Activated CD4-positive, alpha-beta T cell treated with anti-CD3 and anti-CD28 coated beads, Interleukin-10, Interleukin-2, amounts not matched to agents 100 ng/mL and 50 ng/mL, durations not matched to agents 16 hours and 8 hours (primary cell): ENCODE results near the gene SORL1.
"Not testable (repeated sequence)": the region's sequence is repeated elsewhere in the genome, so short reads cannot be mapped to it uniquely, and the experiment has no call there.

Source experiments
- DNase-seq: peaks from one replicate; pipeline ENCODE4 v3.0.0-alpha.2; 2020

The SORL1 gene

DNA sequence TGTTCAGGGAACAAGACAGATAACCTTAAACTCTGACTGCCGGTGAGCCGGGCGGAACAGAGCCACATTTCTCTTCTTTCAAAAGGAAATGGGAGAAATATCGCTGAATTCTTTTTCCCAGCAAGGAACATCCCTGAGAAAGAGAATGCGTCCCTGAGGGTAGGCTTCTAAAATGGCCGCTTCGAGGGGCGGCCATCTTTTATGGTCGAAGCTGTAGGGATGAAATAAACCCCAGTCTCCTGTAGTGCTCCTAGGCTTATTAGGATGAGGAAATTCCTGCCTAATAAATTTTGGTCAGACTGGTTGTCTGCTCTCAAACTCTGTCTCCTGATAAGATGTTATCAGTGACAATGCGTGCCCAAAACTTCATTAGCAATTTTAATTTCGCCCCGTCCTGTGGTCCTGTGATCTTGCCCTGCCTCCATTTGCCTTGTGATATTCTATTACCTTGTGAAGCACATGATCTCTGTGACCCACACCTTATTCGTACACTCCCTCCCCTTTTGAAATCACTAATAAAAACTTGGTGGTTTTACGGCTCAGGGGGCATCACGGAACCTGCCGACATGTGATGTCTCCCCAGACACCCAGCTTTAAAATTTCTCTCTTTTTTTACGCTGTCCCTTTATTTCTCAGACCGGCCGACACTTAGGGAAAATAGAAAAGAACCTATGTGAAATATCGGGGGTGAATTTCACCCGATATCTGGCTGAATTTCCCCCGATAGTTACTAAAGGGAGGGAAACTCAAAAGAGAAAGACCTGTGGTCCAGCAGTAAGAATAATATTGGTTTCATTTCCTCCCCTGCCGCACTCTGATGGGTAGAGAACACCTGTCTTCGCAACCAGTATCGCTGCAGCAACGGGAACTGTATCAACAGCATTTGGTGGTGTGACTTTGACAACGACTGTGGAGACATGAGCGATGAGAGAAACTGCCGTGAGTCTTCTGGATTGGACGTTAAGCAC lies 117.5 kb downstream of the SORL1 start:
- not testable (repeated sequence) for DNase-seq

DNA sequence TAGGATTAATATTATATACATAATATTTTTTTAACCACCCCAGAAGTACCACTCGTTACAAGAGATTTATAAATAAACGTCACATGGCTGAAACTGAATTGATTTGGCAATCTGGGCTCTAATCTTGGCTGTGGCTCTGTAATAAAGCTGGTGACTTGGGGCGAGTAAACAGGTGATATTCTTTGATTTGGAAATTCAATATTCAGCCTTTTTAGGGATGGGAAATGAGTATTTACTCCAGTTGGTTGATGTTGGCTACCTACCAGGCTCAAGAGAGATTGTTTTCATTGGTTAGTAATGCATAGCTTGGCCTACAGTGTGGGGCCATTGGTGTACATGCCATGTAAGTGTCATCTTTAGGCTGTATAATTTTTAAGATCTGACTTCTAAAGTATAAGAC lies 118.3 kb downstream of the SORL1 start:
- DNase-seq, result no peak

DNA sequence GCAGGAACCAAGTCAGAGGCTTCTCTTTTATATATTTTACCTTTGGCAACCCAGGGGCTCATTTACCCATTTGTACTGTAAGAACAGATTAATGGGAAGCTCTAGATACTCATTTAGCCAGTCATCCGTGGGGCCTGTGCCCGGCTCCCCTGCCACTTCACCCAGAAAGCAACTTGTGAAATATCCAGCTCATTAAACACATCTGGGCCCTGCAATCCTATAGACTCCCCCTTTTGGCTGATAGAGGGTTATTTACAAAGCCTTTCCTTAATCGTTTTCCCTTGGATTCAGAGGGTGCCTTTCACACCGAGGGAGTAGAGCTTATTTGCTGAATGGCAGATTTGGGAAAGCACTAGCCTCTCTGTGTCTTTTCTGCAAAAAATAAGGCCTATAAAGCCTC lies 119.4 kb downstream of the SORL1 start:
- DNase-seq, result no peak

DNA sequence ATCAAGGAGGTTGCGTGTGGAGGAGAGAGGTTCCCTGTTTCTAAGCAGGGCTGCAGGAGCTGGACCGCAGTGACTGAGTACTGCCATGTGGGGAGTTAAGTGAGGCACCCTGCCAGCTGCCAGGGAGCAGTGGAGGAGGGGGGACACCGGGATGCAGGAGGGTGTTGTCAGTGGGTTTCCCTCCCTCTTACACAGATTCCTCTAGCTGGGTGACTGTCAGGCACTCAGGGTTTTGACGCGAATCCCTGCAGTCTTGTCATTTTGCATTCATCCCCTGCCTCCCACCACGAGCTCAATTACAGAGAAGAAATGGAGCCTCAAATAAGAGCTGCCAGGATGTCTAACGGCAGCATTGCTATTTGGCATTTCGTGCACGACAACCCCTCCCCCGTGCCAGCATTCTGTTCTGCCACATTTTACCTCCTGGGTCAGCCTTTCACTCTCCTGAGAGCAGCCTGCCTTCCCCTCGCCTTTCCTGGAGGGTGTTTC lies 120.5 kb downstream of the SORL1 start:
- DNase-seq, result no peak

DNA sequence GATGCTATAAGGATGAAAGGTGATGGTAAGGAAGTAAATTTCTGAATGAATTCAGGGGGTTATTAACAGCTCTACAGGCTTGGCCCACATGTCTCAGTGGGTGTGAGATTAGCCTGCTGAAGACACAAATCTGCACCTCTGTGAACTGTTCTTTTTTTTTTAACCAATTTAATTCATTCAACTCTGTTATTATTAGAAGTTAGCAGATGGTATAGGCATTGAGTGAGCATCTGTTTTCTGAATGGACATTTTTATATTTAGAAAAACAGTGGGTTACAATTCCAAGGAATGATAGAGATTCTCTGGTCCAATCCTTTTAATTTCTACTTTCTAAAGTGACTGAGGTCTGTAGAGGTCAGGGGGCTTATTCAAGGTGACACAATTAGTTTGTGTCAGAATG lies 122.7 kb downstream of the SORL1 start:
- no peak for DNase-seq

DNA sequence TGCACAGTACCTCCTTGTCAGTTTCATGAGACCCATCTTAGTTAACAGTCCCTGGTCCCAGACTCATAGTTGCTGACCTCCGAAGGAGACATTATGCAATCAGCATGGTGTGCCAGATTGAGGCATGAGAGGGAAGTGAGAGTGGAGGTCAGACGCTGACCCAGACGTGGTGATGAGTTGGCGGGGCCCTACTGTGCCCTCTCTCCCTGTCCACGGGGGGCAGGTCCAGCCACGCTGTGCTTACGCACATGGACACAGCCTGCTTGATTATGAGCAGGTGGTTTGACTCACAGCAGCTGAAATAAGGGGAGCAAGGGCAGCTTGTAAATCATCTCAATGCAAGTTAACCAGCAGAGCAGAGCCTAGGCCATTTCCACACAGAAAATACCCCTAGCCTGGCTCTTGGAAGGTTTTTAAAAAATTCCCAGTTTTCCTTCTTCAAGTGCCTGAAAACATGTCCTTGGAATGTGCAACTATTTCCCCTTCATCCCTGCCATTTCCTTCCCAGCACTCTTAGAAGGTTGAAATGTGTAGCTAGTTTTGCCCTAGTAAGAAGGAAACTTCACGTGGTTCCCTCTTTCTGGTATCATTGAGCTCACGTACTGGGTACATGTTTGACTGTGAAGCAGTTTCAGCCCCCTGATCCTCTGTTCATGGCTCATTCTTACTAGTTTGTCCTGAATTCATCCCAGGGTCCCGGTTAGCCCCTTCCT lies 123.3 kb downstream of the SORL1 start:
- peak; percentile 30 for DNase-seq

DNA sequence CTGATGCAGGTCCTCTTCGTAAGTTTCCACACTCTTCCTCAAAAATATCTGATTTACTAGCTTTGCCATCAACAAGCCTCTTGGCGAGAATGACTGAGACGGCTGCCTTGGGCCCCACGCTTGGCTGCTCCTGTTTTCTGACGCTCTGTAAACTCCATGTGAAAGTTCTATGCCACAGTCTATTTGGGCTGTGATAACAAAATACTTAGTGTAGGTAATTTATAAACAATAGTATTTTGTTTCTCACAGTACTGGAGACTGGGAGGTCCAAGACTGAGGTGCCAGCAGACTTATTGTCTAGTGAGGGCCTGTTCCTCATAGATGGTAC lies 123.8 kb downstream of the SORL1 start:
- no peak for DNase-seq

DNA sequence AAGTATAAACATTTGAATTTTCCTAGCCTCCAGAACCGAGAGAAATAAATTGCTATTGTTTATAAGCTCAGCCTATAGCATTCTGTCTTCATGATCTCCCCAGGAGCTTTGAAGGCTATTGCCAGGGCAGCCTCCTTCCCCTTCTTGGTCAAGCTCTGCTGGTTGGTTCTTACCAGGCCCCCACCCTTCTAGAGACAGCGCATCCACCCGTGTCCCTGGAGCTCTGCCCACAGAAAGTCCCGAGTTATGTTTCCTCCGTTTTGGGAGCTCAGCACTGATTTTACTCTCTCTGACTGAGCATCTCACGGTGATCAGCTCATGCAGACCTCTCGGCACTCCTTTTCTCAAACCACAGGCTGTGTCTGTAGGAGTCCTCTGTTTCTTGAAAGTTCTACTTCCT lies 124.4 kb downstream of the SORL1 start:
- DNase-seq, result no peak

DNA sequence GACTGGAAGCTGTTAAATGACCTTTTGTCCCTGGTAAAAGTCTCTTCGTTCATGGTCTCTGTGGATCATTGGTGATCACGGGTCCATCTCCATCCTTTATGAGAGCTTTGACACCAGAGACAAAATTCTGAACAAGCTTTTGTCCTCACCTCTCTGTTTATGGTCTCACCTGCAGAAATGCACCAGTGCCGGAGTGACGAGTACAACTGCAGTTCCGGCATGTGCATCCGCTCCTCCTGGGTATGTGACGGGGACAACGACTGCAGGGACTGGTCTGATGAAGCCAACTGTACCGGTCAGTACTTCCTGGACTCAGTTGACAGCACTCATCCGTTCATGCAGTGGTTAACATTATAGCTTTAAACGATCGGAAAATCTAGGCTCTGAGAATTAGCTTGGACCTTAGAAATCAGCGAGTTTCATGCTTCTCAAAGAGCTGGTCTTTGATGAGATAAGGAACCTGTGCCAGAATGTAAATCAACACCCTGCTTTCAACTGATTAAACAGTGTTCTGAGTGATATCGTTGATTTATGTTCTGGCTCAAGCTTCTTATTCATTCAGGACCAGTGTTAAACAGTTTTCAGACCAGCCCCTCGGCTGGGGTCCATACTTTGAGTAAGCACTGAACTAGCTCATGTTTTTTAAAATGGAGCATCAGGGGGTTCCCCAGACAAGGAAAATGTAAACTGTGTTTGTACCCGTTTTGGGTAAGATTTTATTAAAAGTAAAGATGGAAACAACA lies 125.2 kb downstream of the SORL1 start:
- no peak for DNase-seq

DNA sequence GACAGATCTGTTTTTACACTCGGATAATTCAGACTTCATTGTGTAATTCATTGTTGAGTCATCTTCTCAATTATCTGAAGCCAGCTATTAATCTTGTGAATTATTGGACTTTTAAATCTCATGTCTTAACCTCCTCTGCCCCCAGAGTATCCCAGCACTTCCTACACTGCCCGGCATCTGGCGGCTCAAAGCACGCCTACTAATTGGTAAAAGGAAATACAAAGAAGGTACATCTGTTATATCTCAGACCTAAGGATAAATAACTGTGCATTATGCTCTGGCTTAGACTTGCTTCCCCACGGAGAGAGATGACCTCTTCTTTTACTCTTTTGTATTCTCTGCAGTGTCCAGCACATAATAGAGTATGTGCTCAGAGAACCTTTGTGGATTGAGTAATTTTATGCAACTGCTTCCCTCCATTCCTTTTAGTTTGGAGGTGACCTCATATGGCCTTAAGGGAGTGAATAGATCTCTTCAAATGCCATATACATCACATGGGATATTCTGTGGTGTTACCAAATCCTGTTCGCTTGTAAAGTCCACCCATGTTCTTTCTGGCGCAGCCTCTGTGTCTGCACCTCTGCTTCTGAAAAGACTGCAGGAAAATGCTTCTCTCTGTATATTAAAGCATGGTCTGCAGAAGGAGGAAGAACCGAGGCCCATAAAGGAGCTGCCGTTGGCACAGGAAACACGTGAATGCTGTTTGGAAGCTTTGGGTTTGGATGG lies 126.3 kb downstream of the SORL1 start:
- DNase-seq, result no peak

DNA sequence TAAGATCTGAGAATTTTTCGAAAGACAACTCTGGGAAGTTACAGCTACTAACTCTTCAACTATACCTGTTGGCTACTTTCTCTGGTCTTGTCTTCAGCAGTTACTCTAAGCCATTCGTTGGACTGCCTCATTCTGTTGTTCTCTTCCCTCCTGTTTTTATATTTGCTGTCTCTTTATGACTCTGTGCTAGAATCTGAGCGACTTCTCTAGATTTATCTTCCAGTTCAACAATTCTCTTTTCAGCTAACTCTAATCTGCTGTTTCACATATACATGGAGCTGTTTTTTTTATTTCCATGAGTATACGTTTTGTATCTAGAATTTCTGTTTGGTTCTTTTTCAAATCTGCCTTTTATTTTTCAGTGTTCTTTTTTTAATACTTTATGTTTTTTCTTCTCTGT lies 128.0 kb downstream of the SORL1 start:
- no peak for DNase-seq

DNA sequence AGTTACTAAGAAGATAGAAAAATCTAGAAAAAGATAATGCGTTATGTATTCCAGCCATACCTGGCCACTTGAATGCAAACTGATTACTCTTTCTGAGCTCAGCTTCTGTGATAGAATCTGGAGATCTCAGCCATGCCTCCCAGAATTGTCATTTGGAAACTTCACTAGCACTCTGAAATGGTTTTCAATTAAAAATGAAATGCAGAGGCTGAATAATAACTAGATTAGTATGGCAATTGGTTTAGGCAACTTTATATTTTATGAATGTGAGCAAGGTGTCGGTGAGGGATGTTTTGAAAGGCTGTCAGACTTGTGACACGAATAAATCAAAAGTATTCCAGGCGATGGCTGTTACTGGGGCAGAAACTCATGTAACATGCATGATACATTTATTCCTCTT lies 129.5 kb downstream of the SORL1 start:
- DNase-seq, result peak; percentile 58

DNA sequence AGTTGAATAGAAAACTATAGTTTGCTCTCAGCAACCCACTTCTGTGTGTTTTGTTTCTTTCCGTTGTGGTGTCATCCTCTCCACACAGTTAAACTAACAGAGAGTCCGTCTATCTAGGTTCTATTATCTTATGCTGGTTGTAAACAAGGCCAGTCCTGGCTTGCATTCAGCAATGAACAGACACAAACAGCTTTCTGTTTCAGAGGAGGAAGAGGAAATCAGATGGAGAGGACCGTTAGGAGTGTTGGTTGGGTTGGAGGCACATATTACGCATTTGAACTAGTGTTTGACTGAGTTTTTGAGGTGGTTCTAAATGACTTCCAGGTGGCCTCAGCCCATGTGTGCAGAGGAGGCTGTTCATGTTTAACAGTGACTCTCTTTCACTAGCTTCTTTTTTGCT lies 130.2 kb downstream of the SORL1 start:
- DNase-seq, result peak; percentile 57

DNA sequence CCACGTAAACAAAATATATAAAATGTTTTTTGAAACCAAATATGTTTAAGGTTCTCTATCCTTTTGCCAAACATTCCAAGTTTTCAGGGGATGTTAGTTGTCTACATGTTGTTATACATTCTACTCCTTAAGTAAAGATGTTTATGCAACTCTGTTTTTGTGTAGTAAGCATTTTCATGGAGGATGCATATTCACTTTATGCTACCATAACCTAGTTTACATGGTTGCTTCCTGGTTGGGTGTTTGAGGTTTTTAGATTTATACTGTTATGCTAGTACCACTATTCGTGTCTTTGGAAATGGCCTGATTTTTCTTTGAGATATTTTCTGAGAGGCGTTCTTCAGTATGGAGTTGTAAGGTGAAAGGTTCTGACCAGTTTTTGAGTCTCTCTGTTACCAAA lies 131.7 kb downstream of the SORL1 start:
- DNase-seq, result no peak

DNA sequence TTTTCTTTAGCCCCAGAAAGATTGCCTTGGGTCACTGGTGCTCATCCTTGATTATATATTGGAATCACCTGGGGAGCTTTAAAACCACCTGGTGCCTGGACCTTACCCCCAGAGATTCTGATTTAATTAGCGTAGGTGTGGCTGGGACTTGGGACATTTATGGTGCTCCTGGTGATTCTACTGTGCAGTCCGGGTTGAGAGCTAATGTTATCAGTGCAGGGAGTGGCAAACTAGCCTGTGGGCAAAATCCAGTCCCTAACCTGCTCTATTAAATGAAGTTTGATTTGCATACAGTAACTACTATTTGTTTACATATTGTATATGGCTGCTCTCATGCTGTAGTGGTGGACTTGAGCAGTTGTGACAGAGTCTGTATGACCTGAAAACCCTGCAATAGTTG lies 134.6 kb downstream of the SORL1 start:
- DNase-seq, result no peak

DNA sequence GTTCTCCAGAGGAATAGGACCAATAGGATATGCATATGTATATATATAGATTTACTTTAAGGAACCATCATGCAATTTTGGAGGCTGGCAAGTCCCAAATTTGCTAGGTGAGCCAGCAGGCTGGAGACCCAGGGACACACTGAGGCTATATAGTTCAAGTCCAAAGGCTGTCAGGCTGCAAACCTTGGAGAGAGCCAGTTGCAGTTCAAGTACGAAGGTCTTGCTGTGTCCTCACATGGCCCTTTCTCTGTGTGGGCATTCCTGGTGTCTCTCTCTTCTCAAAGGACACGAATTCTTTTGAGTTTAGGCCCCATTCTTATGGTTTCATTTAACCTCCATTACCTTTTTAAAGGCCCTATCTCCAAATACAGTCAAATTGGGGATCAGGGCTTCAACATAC lies 135.1 kb downstream of the SORL1 start:
- no peak for DNase-seq

DNA sequence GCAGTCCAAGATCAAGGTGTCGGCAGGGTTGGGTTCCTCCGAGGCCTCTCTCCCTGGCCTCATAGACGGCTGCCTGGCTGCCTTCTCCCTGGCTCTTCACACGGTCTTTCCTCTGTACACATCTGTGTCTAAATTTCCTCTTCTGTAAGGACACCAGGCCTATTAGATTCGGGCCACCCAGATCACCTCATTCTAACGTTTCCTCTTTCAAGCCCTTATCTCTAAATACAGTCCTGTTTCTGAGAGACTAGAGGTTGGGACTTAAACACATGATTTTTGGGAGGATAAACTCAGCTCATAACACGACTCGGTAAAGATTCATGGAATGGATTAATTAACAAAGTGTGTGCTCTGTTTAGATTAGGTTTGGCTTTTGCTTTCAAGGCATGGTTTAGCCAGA lies 136.6 kb downstream of the SORL1 start:
- DNase-seq, result no peak

DNA sequence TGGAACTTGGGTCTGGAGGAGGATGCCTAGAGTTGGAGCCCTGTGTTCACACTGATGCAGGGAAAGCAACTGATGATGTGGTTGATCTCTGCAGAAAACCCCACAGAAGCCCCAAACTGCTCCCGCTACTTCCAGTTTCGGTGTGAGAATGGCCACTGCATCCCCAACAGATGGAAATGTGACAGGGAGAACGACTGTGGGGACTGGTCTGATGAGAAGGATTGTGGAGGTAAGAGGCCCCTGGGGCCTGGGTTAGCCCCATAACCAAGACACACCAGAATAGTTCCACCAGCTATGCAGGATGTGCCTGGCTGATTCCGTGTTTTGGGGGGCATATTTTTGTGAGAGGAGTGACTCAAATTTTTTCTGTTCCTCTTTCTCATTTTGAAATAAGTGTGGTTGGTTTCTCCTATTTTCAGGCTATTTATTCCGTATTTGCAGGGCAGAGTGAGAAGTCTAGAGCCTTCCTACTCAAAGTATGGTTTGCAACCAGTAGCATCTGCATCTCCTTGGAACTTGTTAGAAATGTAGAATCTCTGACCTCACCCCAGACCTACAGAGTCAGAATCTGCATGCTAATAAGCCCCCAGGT lies 137.9 kb downstream of the SORL1 start:
- peak; percentile 58 for DNase-seq

DNA sequence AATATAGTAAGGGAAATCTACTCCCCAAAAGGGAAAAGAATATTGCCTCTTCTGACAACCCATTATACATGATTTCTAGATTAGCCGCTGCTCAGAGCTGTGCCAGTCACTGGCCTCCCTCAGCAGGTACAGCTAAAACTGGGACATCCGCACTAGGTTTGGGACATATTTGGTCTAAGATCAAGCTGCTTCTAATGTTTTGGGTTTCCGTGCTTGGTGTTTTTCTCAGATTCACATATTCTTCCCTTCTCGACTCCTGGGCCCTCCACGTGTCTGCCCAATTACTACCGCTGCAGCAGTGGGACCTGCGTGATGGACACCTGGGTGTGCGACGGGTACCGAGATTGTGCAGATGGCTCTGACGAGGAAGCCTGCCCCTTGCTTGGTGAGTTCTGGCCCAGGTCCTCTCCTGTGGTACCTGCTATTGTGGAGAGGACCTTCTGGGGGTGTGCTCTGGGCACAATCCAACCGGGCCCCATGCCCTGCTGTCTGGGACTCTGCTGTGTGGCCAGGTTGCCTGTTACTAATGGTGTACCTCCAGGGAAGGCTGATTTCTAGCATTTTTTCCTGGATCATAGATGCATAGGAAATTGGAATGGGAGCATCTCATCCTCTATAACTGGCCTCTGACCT lies 138.8 kb downstream of the SORL1 start:
- DNase-seq, result no peak

DNA sequence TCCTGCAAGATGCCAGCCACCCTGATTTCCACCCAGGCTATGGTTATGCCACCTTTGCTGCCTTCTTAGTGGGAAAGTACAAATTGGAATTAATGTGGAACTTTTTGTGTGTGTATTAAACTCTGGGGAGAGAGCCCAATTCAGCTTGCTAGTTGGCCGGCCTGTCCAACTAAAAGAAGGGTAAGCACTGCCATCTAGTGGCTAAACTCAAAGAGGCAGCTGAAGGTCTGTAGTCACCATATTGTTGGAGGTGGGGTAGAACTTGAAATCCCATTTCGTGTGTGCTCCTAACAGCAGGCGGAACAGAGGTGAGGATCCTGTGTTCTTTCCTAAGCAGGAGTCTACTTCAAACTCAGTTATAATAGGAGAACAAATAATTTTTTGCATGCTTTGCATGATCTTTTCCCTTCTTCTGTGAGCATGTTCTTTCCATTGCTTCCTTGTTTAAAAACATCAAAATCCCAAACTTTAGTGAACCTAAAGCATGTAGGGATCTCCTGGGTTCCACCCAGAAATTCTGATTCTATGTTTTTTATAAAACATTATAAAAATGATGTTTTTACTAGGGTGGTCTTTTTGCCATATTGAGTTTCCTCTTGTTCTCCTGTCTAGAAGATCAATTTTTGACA lies 139.4 kb downstream of the SORL1 start:
- peak; percentile 86 for DNase-seq

DNA sequence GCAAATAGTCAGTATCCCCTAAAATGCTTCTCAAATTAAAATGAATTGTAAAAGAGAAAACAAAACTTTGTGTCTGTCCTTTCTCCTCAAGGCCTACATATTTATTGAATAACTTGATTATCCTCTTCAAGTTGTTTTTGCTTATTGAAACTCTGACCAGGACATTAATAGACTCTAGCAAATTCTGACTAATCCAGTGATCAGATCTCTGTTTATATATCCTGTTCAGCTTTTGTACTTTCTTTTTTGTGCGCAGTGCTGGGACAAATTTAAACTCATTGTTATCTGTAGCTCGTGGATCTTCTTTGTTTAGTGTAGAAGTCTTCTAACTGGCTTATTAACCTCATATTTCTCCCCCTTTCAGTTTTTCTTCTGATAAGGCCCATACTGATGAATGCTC lies 140.6 kb downstream of the SORL1 start:
- DNase-seq, result no peak
